Stimulated activated CD8-positive, alpha-beta memory T cell treated with anti-CD3 and anti-CD28 coated beads, Interleukin-12 subunit alpha, Interleukin-12 subunit beta, amount 100 ng/mL, for 24 hours (primary cell): ENCODE results near the gene CELA2B.
"Not testable (repeated sequence)": the region's sequence is repeated elsewhere in the genome, so short reads cannot be mapped to it uniquely, and the experiment has no call there.

ENCODE experiments used
- DNase-seq: peaks from one replicate; pipeline ENCODE4 v3.0.0-alpha.2; 2020; ENCODE audit errors: extremely low read depth

CELA2B gene

GRCh38 chr1:15468145-15468544 is 7.8 kb upstream of the CELA2B start:
- DNase-seq, result no peak

GRCh38 chr1:15469361-15469760 is 6.5 kb upstream of the CELA2B start:
- no peak for DNase-seq

GRCh38 chr1:15469821-15470448 is 6.0 kb upstream of the CELA2B start:
- not testable (repeated sequence) for DNase-seq

GRCh38 chr1:15471067-15471466 is 4.8 kb upstream of the CELA2B start:
- DNase-seq, result not testable (repeated sequence)

GRCh38 chr1:15471723-15472122 is 4.2 kb upstream of the CELA2B start:
- DNase-seq, result not testable (repeated sequence)

- DNase-seq, result no peak
Observed at GRCh38 chr1:15472587-15472986, 3.3 kb upstream of the CELA2B start.

- no peak for DNase-seq
Observed at GRCh38 chr1:15476927-15477326, 1.0 kb downstream of the CELA2B start.

GRCh38 chr1:15477646-15478212 is 1.8 kb downstream of the CELA2B start:
- no peak for DNase-seq

- DNase-seq, result no peak
Observed at GRCh38 chr1:15479654-15480347, 3.9 kb downstream of the CELA2B start.

GRCh38 chr1:15482455-15482854 is 6.6 kb downstream of the CELA2B start:
- DNase-seq, result not testable (repeated sequence)

- DNase-seq, result not testable (repeated sequence)
Observed at GRCh38 chr1:15482983-15483543, 7.2 kb downstream of the CELA2B start.

GRCh38 chr1:15483971-15484370 is 8.1 kb downstream of the CELA2B start:
- DNase-seq, result no peak

GRCh38 chr1:15484443-15484842 is 8.5 kb downstream of the CELA2B start:
- DNase-seq, result not testable (repeated sequence)

GRCh38 chr1:15485636-15486035 is 9.7 kb downstream of the CELA2B start:
- DNase-seq, result no peak

- not testable (repeated sequence) for DNase-seq
Observed at GRCh38 chr1:15486844-15487610, 11.1 kb downstream of the CELA2B start.

GRCh38 chr1:15488371-15488770 is 12.5 kb downstream of the CELA2B start:
- no peak for DNase-seq

GRCh38 chr1:15489052-15489736 is 13.3 kb downstream of the CELA2B start:
- DNase-seq, result no peak

- not testable (repeated sequence) for DNase-seq
Observed at GRCh38 chr1:15491010-15491409, 15.1 kb downstream of the CELA2B start.

GRCh38 chr1:15492596-15492995 is 16.7 kb downstream of the CELA2B start:
- DNase-seq, result no peak

- DNase-seq, result no peak
Observed at GRCh38 chr1:15493869-15494390, 18.0 kb downstream of the CELA2B start.
